Measurements from ENCODE around the gene MARCHF11.

Gene MARCHF11

DNA sequence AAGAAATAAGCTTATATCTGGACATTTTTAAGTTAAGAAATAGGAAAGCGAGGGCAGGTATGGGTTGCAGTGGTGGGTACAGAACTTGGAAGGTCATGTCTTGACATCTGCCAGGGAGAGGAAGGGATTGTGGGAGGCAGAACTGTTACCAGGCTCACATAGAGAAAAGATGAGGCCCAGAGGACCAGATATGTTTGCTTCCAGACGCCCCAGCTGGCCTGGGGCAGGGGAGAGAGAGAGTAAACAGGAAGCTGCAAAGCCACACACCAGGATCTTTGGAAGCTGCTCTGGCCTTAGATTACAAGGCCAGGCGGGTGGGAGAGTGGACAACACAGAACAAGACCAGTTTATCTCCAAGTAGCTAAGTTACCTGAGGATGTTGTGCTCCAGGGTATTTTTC lies 71.2 kb downstream of the MARCHF11 start:
- Histone ChIP-seq H3K4me3 (ENCODE audit: severe bottlenecking) (no peak overlapping the region), H3K9me3 (ENCODE audit: severe bottlenecking) (no peaks in the 10 kb centered on the region), H3K27me3 (ENCODE audit: insufficient read depth, poor library complexity, severe bottlenecking) (no peaks in the 10 kb centered on the region), H3K27ac (ENCODE audit: poor library complexity, severe bottlenecking) (no peak overlapping the region), H3K4me1 (ENCODE audit: insufficient read depth, poor library complexity, severe bottlenecking) (no peaks in the 10 kb centered on the region), H3K36me3 (ENCODE audit: low read depth) (no peaks in the 10 kb centered on the region)
- no peak for ATAC-seq (ENCODE audit: low read depth)
- no peak for DNase-seq (ENCODE audit: low spot score)
- TF ChIP-seq, protein P1, sequence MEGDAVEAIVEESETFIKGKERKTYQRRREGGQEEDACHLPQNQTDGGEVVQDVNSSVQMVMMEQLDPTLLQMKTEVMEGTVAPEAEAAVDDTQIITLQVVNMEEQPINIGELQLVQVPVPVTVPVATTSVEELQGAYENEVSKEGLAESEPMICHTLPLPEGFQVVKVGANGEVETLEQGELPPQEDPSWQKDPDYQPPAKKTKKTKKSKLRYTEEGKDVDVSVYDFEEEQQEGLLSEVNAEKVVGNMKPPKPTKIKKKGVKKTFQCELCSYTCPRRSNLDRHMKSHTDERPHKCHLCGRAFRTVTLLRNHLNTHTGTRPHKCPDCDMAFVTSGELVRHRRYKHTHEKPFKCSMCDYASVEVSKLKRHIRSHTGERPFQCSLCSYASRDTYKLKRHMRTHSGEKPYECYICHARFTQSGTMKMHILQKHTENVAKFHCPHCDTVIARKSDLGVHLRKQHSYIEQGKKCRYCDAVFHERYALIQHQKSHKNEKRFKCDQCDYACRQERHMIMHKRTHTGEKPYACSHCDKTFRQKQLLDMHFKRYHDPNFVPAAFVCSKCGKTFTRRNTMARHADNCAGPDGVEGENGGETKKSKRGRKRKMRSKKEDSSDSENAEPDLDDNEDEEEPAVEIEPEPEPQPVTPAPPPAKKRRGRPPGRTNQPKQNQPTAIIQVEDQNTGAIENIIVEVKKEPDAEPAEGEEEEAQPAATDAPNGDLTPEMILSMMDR (IDR thresholded peaks at IDR 0.05; ENCODE audit: poor library complexity, severe bottlenecking): no peak

DNA sequence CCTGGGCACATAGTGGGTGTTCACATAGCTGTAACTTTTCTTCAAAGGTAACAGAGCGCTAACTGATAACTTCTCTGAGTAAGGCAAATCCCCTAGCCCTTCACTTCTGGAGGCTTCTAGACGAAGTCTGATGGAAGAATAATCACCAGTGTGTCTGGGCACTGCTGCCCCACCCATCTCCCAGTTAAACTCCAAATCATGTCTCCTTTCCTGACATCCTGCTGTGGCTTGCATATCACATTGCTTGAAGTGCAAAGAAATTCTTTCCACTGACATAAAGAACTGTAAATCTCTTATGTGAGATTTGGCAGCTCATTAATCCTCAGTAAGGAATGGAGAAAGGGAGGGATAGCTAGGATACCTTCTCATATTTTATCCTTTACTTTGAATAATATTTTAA lies 74.6 kb downstream of the MARCHF11 start:
- H3K9me3 ChIP-seq (ENCODE audit: severe bottlenecking): no peaks in the 10 kb centered on the region
- ATAC-seq (ENCODE audit: low read depth): no peak
- no peaks in the 10 kb centered on the region for H3K36me3 ChIP-seq (ENCODE audit: low read depth)
- no peak overlapping the region for H3K4me3 ChIP-seq (ENCODE audit: severe bottlenecking)
- DNase-seq (ENCODE audit: low spot score): no peak
- TF ChIP-seq, protein P1 (IDR thresholded peaks at IDR 0.05; ENCODE audit: poor library complexity, severe bottlenecking): no peak
- H3K4me1 ChIP-seq (ENCODE audit: insufficient read depth, poor library complexity, severe bottlenecking): no peaks in the 10 kb centered on the region
- H3K27ac ChIP-seq (ENCODE audit: poor library complexity, severe bottlenecking): no peak overlapping the region
- peaks cover 3% of the 10 kb centered on the region for H3K27me3 ChIP-seq (ENCODE audit: insufficient read depth, poor library complexity, severe bottlenecking)

DNA sequence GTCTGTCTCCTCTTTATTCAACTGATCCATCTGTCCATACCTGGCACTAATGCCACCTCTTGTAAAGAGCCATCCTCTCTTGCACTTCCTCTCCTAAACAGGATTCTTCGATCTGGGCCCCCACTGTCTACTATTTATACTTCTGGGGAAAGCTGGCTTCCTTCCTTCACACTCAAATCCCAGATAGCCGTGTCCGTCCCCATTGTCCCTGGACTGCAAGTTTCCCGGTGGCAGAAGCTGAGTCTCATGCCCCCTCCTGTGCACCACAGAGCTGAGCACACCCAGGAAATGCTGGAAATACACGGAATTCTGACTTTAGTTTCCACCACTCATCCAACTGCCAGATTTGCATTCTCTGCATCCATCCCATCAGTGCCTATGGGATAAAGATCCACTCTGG lies 84.0 kb downstream of the MARCHF11 start:
- TF ChIP-seq, protein P1 (IDR thresholded peaks at IDR 0.05; ENCODE audit: poor library complexity, severe bottlenecking): no peak
- no peaks in the 10 kb centered on the region for H3K4me1 ChIP-seq (ENCODE audit: insufficient read depth, poor library complexity, severe bottlenecking)
- DNase-seq (ENCODE audit: low spot score): no peak
- no peak overlapping the region for H3K27ac ChIP-seq (ENCODE audit: poor library complexity, severe bottlenecking)
- H3K36me3 ChIP-seq (ENCODE audit: low read depth): no peaks in the 10 kb centered on the region
- H3K9me3 ChIP-seq (ENCODE audit: severe bottlenecking): no peaks in the 10 kb centered on the region
- no peak overlapping the region for H3K4me3 ChIP-seq (ENCODE audit: severe bottlenecking)
- peaks cover 6% of the 10 kb centered on the region for H3K27me3 ChIP-seq (ENCODE audit: insufficient read depth, poor library complexity, severe bottlenecking)
- ATAC-seq (ENCODE audit: low read depth): no peak

- Histone ChIP-seq H3K4me3 (ENCODE audit: severe bottlenecking) (no peak overlapping the region), H3K27me3 (ENCODE audit: insufficient read depth, poor library complexity, severe bottlenecking) (peaks cover 4% of the 10 kb centered on the region), H3K4me1 (ENCODE audit: insufficient read depth, poor library complexity, severe bottlenecking) (no peaks in the 10 kb centered on the region), H3K27ac (ENCODE audit: poor library complexity, severe bottlenecking) (no peak overlapping the region), H3K9me3 (ENCODE audit: severe bottlenecking) (no peaks in the 10 kb centered on the region), H3K36me3 (ENCODE audit: low read depth) (no peaks in the 10 kb centered on the region)
- DNase-seq (ENCODE audit: low spot score) (no peak), ATAC-seq (ENCODE audit: low read depth) (no peak)
- TF ChIP-seq, protein P1 (IDR thresholded peaks at IDR 0.05; ENCODE audit: poor library complexity, severe bottlenecking): no peak
Measured at GRCh38 chr5:16090270-16090669, 89.3 kb downstream of the MARCHF11 start.

DNA sequence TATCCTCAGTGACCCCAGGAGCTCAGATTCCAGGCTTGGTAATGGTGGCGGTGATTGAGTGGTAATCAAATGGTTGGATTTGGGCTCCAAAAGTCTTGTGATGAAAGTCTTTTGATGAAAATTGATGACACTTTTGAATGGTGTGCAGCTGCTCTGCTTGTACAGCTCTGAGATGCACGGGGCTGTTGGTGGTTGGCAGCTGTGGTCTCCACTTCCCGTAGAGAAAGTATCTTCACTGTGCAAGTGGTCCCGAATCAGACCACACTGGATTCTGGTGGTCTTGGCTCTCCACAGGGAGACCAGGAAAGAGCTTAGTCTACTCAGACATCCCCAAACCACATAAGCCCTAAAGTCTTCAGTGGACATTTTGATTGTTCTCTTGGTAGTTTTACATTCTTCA lies 96.6 kb downstream of the MARCHF11 start:
- Histone ChIP-seq H3K4me1 (ENCODE audit: insufficient read depth, poor library complexity, severe bottlenecking) (no peaks in the 10 kb centered on the region), H3K9me3 (ENCODE audit: severe bottlenecking) (no peaks in the 10 kb centered on the region), H3K36me3 (ENCODE audit: low read depth) (no peaks in the 10 kb centered on the region), H3K27me3 (ENCODE audit: insufficient read depth, poor library complexity, severe bottlenecking) (peaks cover 7% of the 10 kb centered on the region), H3K27ac (ENCODE audit: poor library complexity, severe bottlenecking) (no peak overlapping the region), H3K4me3 (ENCODE audit: severe bottlenecking) (no peak overlapping the region)
- TF ChIP-seq, protein P1 (IDR thresholded peaks at IDR 0.05; ENCODE audit: poor library complexity, severe bottlenecking): no peak
- ATAC-seq (ENCODE audit: low read depth) (no peak), DNase-seq (ENCODE audit: low spot score) (no peak)
